ENCODE measurements around the gene ROBO2. TPM values are rescaled to one million over a fixed set of nuclear protein-coding genes. Genes with fewer than 3 reads are reported as not detected.

The ROBO2 gene
- total RNA-seq, 2 donors from 2014 or later: 0.74 to 0.88 TPM

GRCh38 chr3:77313843-77314242 is 273.9 kb downstream of the ROBO2 start:
- no peaks in the 10 kb centered on the region for H3K36me3 ChIP-seq
- no peaks in the 10 kb centered on the region for H3K4me1 ChIP-seq
- intact Hi-C loops (cut with DNase I): no loop called here
- H3K4me3 ChIP-seq: no peak overlapping the region
- DNase-seq: no peak
- no peaks in the 10 kb centered on the region for H3K27me3 ChIP-seq
- no peak overlapping the region for H3K27ac ChIP-seq
- no peak overlapping the region for H3K9ac ChIP-seq (ENCODE audit: low read depth in 2 of 2, low read length in 2 of 2)
- no peaks in the 10 kb centered on the region for H3K9me3 ChIP-seq
- no peak for TF ChIP-seq CTCF (IDR thresholded peaks at IDR 0.05)

- no peak overlapping the region for H3K4me3 ChIP-seq
- no peaks in the 10 kb centered on the region for H3K4me1 ChIP-seq
- intact Hi-C loops (cut with DNase I): no loop called here
- no peaks in the 10 kb centered on the region for H3K9me3 ChIP-seq
- H3K27me3 ChIP-seq: no peaks in the 10 kb centered on the region
- no peak for DNase-seq
- TF ChIP-seq CTCF (IDR thresholded peaks at IDR 0.05): no peak
- H3K36me3 ChIP-seq: no peaks in the 10 kb centered on the region
- no peak overlapping the region for H3K27ac ChIP-seq
- no peak overlapping the region for H3K9ac ChIP-seq (ENCODE audit: low read depth in 2 of 2, low read length in 2 of 2)
Measured at GRCh38 chr3:77319711-77320110, 279.8 kb downstream of the ROBO2 start.

- Histone ChIP-seq H3K27me3 (no peaks in the 10 kb centered on the region), H3K27ac (no peak overlapping the region), H3K9ac (ENCODE audit: low read depth in 2 of 2, low read length in 2 of 2) (no peak overlapping the region), H3K9me3 (no peaks in the 10 kb centered on the region), H3K36me3 (no peaks in the 10 kb centered on the region), H3K4me1 (no peaks in the 10 kb centered on the region), H3K4me3 (no peak overlapping the region)
- no peak for DNase-seq
- intact Hi-C loops (cut with DNase I): no loop called here
- TF ChIP-seq CTCF (IDR thresholded peaks at IDR 0.05): peak; percentile 68
Measured at GRCh38 chr3:77320514-77320913, 280.6 kb downstream of the ROBO2 start.

- no peaks in the 10 kb centered on the region for H3K36me3 ChIP-seq
- H3K9ac ChIP-seq (ENCODE audit: low read depth in 2 of 2, low read length in 2 of 2): no peak overlapping the region
- DNase-seq: no peak
- H3K4me1 ChIP-seq: no peaks in the 10 kb centered on the region
- intact Hi-C loops (cut with DNase I): no loop called here
- no peaks in the 10 kb centered on the region for H3K9me3 ChIP-seq
- no peak for TF ChIP-seq CTCF (IDR thresholded peaks at IDR 0.05)
- H3K27me3 ChIP-seq: no peaks in the 10 kb centered on the region
- H3K27ac ChIP-seq: no peak overlapping the region
- H3K4me3 ChIP-seq: no peak overlapping the region
Measured at GRCh38 chr3:77321646-77322045, 281.7 kb downstream of the ROBO2 start.

- DNase-seq: no peak
- no peak for TF ChIP-seq CTCF (IDR thresholded peaks at IDR 0.05)
- Histone ChIP-seq H3K4me3 (no peak overlapping the region), H3K27me3 (no peaks in the 10 kb centered on the region), H3K9me3 (no peaks in the 10 kb centered on the region), H3K27ac (no peak overlapping the region), H3K4me1 (no peaks in the 10 kb centered on the region), H3K36me3 (no peaks in the 10 kb centered on the region), H3K9ac (ENCODE audit: low read depth in 2 of 2, low read length in 2 of 2) (no peak overlapping the region)
- intact Hi-C loops (cut with DNase I): no loop called here
Measured at GRCh38 chr3:77323626-77324025, 283.7 kb downstream of the ROBO2 start.

GRCh38 chr3:77324105-77324504 is 284.2 kb downstream of the ROBO2 start:
- H3K4me3 ChIP-seq: no peak overlapping the region
- intact Hi-C loops (cut with DNase I): no loop called here
- no peaks in the 10 kb centered on the region for H3K36me3 ChIP-seq
- no peaks in the 10 kb centered on the region for H3K9me3 ChIP-seq
- no peak for TF ChIP-seq CTCF (IDR thresholded peaks at IDR 0.05)
- no peaks in the 10 kb centered on the region for H3K27me3 ChIP-seq
- no peaks in the 10 kb centered on the region for H3K4me1 ChIP-seq
- no peak overlapping the region for H3K27ac ChIP-seq
- no peak for DNase-seq
- no peak overlapping the region for H3K9ac ChIP-seq (ENCODE audit: low read depth in 2 of 2, low read length in 2 of 2)
